Thoracic aorta (tissue), 2 donors: Measurements from ENCODE around the gene NOVA2. TPM values are rescaled to one million over a fixed set of nuclear protein-coding genes. Genes with fewer than 3 reads are reported as not detected.

Source experiments
- ATAC-seq: fragments of 150-250 bp; one replicate; pipeline ENCODE4 v1.8.0; 2017; ENCODE audit warnings: low read depth; ENCODE audit not compliant: insufficient number of reproducible peaks, low FRiP score
- DNase-seq: peaks from one replicate; pipeline ENCODE4 v3.0.0-alpha.2; 2020; ENCODE audit warnings: low spot score
- H3K27ac ChIP-seq, 2 donors: fragments of 200-600 bp; sonication (generic); 1 replicate in 1 of 2; 2 replicates in 1 of 2; pipeline ENCODE4 v1.5.1; 2016; ENCODE audit warnings: mild to moderate bottlenecking in 2 of 2, moderate library complexity in 2 of 2
- H3K27me3 ChIP-seq: fragments of 200-600 bp; sonication (generic); replicated peaks from 2 replicates; pipeline ENCODE4 v1.6.0; 2016; ENCODE audit warnings: mild to moderate bottlenecking; ENCODE audit not compliant: insufficient read depth
- H3K36me3 ChIP-seq: fragments of 200-600 bp; sonication (generic); one replicate; pipeline ENCODE4 v1.5.1; 2016
- H3K4me1 ChIP-seq, 2 donors: fragments of 200-600 bp; sonication (generic); 1 replicate in 1 of 2; 2 replicates in 1 of 2; pipeline versions ENCODE4 v1.5.1 to v1.6.0; 2016; ENCODE audit warnings: low read depth in 2 of 2, mild to moderate bottlenecking in 1 of 2; ENCODE audit not compliant: control insufficient read depth in 1 of 2
- H3K4me3 ChIP-seq: fragments of 200-600 bp; sonication (generic); 2 replicates; pipeline ENCODE4 v1.5.1; 2016; ENCODE audit warnings: mild to moderate bottlenecking
- H3K9me3 ChIP-seq: fragments of 200-600 bp; sonication (generic); 2 replicates; pipeline ENCODE4 v1.5.1; 2016
- CTCF ChIP-seq: fragments of 200-600 bp; sonication (generic); IDR thresholded peaks from one replicate; pipeline ENCODE4 v1.5.1; 2019; ENCODE audit warnings: antibody characterized with exemption
- total RNA-seq, 2 donors: library from RNA; depleted of rRNA; stranded (reverse); fragments of >200 nt; gene quantifications; one replicate each; pipeline versions ENCODE4 v1.1.0 to v1.2.3, GENCODE V29; 2016

Gene NOVA2
- total RNA-seq, 2 donors from 2014 or later: 2.6 to 6.4 TPM

- no peak for DNase-seq
- H3K4me3 ChIP-seq: no peak overlapping the region
- H3K27me3 ChIP-seq: no peaks in the 10 kb centered on the region
- H3K27ac ChIP-seq: no peak overlapping the region
- peaks cover 3 to 24% of the 10 kb centered on the region in 2 donors for H3K4me1 ChIP-seq
- H3K9me3 ChIP-seq: no peaks in the 10 kb centered on the region
- no peak for ATAC-seq
- no peaks in the 10 kb centered on the region for H3K36me3 ChIP-seq
- no peak for TF ChIP-seq CTCF
These were observed 26.0 kb upstream of the NOVA2 start for GRCh38 chr19:45999653-46000121.

- TF ChIP-seq CTCF: no peak
- no peak for DNase-seq
These were observed 25.2 kb upstream of the NOVA2 start for GRCh38 chr19:45998834-45999233.

GRCh38 chr19:45996933-45997332 is 23.3 kb upstream of the NOVA2 start:
- no peak overlapping the region for H3K27ac ChIP-seq
- H3K36me3 ChIP-seq: no peaks in the 10 kb centered on the region
- no peak for ATAC-seq
- no peaks in the 10 kb centered on the region for H3K27me3 ChIP-seq
- H3K4me1 ChIP-seq: peaks cover 5 to 28% of the 10 kb centered on the region in 2 donors
- TF ChIP-seq CTCF: no peak
- no peak for DNase-seq
- no peak overlapping the region for H3K4me3 ChIP-seq
- no peaks in the 10 kb centered on the region for H3K9me3 ChIP-seq

More at GRCh38 chr19:45998834-45999233, 25.2 kb upstream of the NOVA2 start:
- ATAC-seq: no peak
- H3K4me1 ChIP-seq: peaks cover 5 to 28% of the 10 kb centered on the region in 2 donors
- H3K27me3 ChIP-seq: no peaks in the 10 kb centered on the region
- no peaks in the 10 kb centered on the region for H3K9me3 ChIP-seq
- H3K36me3 ChIP-seq: no peaks in the 10 kb centered on the region
- no peak overlapping the region for H3K4me3 ChIP-seq
- H3K27ac ChIP-seq: no peak overlapping the region

- DNase-seq (no peak), ATAC-seq (no peak)
- Histone ChIP-seq H3K9me3 (no peaks in the 10 kb centered on the region), H3K4me1 (peaks cover 5 to 27% of the 10 kb centered on the region in 2 donors), H3K27me3 (no peaks in the 10 kb centered on the region), H3K36me3 (no peaks in the 10 kb centered on the region), H3K4me3 (peak overlapping the region; percentile 82), H3K27ac (peak overlapping the region in 1 of 2 donors; percentile 43)
- TF ChIP-seq CTCF: no peak
These were observed 22.2 kb upstream of the NOVA2 start for GRCh38 chr19:45995715-45996385.

- Histone ChIP-seq H3K36me3 (no peaks in the 10 kb centered on the region), H3K27ac (peak within 1 kb of the TSS in 1 of 2 donors; percentile 43)
These were observed 21.5 kb upstream of the NOVA2 start, which contains the start of gene CCDC61 for GRCh38 chr19:45994998-45995714. TSS of gene CCDC61 (plus strand) at chr19:45995467. CDS start at chr19:46003019, 7,552 bp downstream.

More at GRCh38 chr19:45994998-45995714, 21.5 kb upstream of the NOVA2 start, which contains the start of gene CCDC61:
- Histone ChIP-seq H3K9me3 (no peaks in the 10 kb centered on the region), H3K27me3 (no peaks in the 10 kb centered on the region), H3K4me1 (peaks cover 5 to 20% of the 10 kb centered on the region in 2 donors), H3K4me3 (peak within 1 kb of the TSS; percentile 82)
- peak; percentile 100 for ATAC-seq
- TF ChIP-seq CTCF: no peak
- DNase-seq: peak; percentile 88
